ENCODE data around the gene MICU1.
A peak's percentile ranks its signal among the peaks of the same experiment; 100 is the strongest.

The MICU1 gene

DNA sequence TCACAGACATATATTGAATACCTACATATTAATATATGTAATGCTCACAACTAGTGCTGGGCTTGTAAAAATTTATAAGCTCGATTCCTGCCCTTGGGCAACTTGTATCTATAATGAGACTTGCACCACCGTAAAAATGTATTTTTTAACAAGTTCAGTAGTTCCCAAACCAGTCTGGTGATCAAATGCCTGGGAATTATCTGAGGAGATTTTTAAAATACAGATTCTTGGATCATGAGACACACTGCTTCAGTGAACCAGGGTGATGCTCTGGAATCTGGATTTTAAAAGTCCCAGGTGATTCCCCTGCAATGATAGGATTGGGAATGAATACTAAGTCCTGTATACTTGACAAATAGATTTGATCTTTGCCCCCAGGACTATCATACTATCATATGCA is 4.3 kb upstream of the MICU1 start:
- no peak for DNase-seq

DNA sequence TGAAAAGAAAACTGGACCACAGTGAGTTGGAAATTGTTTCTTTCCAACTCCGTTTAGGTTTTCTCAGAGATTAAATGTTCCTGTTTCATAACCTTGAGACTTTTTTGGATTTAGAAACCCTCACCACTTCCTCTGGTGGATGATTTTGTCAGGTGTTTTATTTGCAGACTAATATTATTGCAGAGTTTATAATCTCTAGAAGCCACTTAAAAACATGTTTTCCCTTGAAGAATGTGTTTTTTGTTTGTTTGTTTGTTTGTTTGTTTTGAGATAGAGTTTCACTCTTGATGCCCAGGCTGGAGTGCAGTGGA is 520 bp upstream of the MICU1 start:
- DNase-seq: no peak

DNA sequence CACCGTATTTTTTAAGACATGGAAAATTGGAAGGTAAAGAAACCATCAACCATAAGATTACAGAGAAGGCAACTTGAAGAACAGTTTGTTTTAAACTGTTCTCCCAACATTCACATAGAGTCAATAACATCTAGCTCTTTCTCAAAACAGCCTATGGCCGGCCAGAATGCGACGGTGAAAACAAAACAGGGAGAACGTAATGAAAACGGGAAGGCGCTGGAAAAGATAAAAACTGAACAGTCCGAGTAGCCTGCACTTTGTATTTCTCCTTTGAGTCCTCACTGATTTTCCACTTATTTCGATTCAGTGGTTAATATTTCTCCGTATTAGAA is 637 bp downstream of the MICU1 start:
- DNase-seq: no peak

DNA sequence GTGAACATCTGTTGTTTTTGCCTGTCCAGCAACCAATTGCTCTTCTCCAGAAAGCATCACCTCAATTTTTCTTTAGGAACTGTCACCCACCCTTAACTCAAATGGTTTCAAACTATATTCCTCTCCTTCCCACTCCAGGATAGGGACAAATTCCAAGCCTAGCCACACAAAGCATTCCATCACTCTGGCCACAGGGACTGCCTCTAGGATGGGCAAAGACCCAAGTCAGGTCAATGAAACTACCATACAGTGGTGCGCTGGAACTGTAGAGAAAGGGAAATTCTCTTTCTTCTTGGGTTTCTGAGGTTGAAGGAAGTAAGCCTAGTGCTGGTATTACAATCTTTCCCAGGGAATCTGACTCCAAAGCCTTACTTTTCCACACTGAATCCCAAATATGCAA is 3.6 kb downstream of the MICU1 start:
- no peak for DNase-seq

DNA sequence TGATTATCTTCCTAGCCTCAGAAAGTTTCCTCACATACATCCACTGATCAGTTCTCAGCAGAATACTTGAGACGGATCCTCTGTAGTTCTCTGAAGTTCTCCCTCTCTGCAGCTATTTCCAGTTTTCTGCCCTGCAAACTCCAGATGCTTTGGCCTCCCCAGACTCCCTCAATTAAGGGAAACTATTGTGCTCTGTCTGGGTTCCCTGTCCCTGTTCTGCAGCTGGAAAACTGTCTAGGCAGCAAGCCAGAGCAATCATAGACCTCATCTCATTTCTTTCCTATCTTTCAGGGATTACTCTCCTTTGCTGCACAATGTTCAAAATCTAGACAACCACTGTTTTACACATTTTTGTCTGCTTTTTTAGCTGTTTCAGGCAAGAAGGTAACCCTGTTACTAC is 9.2 kb downstream of the MICU1 start:
- no peak for DNase-seq

DNA sequence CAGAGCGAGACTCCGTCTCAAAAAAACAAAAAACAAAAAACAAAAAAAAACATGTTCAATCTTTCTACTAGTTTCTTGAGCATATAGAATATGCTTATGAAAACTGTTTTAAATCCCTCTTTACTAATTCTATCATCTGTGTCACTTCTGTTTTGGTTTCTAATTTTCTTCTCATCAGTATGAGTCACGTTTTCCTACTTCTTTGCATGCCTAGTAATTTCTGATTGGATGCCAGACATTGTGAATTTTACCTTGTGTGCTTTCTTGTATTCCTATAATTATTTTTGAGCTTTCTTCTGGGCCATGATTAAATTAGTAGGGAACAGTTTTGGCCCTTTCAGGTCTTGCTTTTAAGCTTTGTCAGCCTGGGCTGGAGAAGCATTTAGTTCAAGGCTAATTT is 9.9 kb downstream of the MICU1 start:
- no peak for DNase-seq

DNA sequence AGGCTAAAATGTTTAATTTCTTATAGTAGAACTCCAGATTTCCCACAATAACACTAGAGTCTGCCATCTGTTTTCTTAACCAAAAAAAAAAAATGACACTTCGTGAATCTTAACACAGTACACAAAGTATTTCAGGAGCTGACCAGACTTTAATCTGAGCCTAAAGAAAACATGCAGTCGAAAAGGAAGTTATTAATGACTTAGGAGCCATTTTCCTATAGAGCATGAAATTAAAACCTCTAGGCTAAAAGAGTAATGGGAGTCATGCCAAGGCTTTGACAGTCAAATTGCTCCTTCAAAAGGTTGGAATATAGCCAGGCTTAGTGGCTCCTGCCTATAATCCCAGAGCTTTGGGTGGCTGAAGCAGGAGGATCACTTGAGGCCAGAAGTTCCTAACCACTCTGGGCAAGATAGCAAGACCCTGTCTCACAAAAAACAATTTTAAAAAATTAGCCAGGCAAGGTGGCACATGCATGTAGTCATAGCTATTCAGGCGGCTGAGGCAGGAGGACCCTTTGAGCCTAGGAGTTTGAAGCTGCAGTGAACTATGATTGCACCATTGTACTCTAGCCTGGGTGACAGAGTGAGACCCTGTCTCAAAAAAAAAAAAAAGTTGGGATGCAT is 13.6 kb downstream of the MICU1 start:
- DNase-seq: no peak

DNA sequence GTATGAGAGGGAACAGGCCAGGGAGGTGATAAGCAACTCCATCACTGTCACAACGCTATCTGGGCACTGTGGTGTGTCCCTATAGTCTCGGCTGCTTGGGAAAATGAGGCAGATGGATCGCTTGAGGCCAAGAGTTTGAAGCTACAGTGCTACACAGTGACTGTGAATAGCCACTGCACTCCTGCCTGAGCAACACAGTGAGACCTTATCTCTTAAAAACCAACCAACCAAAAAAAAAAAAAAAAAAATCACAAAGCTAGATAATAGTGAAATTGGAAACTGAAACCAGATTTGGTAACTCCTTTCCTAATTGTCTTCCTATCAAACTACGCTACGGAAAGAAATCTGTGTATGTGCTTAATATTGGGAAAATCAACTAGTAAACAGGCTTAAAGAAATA is 14.1 kb downstream of the MICU1 start:
- no peak for DNase-seq

DNA sequence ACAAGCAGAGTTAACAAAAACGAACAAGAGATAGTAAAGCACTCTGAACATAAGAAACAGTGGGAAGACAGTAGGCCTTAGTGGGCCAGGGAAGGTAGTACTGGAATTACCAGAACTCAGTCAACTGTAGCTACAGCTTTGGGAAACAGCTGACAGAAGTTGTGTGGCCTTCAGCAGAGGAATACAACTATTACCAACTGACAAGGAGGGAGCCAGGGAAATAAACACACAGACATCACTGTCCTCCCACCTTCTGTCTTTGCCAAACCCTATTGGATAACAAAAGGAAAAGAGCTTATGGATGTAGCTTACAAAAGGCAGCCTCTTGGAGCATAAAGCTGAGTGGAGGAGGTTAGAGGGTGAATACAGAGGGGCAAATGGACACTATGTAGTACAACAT is 15.4 kb downstream of the MICU1 start:
- DNase-seq: no peak

DNA sequence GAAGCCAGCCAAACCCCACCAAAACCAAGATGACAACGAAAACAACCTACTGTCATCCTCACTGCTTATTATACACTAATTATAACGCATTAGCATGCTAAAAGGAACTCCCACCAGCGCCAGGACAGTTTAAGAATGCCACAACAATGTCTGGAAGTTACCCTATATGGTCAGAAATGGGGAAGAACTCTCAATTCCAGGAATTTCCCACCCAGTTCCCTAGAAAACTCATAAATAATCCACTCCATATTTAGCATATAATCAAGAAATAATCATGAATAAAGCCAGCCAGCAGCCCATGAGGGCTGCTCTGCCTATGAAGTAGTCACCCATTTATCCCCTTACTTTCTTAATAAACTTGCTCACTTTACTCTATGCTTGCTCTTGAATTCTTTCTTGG is 20.8 kb downstream of the MICU1 start:
- DNase-seq: no peak

DNA sequence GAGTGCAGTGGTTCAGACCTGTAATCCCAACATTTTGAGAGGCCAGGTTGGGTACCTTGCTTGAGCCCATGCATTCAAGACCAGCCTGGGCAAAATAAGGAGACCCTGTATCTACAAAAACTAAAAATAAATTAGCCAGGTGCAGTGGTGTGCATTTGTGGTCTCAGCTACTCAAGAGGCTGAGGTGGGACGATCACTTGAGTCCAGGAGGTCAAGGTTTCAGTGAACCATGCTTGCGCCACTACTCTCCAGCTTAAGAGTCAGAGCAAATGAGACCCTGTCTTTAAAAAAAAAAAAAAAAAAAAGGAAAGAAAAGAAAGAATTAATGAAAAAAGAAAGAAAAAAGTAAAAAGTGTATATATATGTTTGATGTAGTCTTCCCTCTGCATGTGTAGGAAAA is 24.7 kb downstream of the MICU1 start:
- DNase-seq: no peak

DNA sequence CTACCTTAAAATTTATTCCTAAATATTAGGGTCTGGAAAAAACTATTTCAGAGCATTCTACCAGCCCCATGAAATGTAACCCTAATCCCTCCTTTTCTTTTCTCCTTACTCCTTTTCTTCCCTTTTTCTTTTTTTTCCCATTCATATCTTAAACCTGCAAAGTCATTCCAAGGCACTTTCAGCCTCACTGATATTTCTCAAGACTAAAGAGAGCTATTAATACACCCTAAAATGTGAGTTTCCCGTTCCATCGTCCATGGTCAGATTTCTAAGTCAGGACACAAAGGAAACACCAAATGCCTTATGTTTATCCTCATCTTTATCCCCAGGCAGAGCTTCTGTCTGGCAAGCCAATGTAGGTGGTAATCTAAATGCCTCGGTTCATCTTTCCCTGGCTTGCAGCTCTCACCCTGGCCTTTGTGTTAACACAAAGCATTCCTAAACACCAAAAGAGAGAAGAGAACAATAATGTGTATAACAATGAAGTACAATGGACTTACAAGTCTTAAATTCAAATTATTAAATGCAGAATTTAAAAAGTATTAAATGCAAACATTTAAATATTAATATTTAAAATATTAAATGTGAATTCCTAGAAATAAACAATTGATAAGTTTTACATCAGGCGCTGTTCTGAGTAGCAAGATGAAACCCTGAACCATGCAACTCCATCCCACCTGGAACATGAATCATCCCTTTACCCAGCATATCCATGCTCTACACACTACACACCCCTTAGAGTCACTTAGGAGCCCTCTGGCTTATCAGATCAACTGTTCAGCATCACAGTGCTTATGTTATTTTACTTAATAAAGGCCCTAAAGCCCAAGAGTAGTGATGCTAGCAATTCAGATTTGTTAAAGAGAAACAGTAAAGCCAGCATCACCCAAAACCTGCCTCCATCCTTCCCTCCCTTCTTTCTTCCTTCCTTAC is 26.8 kb downstream of the MICU1 start:
- DNase-seq: no peak

DNA sequence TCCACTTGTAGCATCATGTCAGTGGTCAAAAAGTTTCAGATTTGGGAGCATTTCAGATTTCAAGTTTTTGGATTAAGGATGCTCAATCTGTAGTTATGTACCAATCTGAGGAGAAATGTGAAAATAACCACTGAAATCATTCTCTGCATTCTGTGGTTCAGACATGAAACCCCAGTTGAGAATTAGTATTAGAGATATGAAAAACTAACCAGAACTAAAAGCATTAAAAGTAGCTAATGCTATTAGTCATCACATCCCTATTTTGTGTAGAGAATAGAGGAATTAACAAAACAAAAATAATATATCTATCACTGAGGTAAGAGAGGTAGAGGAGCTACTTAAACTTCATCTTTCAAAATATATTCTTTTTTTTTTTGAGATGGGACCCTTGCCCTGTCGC is 28.0 kb downstream of the MICU1 start:
- DNase-seq: no peak

DNA sequence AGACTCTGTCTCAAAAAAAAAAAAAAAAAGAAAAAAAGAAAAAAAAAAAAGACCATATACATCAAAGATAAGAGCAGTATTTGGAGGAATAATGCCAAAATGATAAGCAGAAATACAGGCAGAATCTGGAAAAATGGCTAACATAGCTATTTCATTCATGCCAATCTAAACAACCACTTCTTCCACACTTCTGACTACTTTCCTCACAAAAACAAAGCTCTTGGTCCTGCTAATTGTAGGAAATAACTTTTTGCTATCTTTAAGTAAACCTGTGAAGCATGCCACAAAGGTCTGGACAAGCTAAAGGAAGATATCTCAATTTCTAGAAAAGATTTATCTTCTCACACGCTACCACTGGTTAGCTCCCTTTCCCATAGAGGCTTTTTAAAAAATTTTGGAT is 30.4 kb downstream of the MICU1 start:
- no peak for DNase-seq

DNA sequence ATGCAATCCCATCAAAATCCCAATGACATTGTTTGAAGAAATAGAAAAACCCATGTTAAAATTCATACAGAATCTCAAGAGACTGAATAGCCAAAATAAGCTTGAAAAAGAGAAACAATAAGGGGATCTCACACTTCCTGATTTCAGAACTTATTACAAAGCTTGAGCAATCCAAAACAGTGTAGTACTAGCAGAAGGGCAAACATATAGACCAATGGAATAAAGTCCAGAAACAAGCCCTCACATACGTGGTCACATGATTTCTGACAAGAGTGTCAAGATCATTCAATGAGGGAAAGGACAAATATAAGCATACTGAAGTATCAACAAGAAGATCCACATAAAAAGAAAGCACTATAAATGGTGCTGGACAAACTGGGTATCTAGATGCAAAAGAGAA is 31.9 kb downstream of the MICU1 start:
- DNase-seq: no peak

DNA sequence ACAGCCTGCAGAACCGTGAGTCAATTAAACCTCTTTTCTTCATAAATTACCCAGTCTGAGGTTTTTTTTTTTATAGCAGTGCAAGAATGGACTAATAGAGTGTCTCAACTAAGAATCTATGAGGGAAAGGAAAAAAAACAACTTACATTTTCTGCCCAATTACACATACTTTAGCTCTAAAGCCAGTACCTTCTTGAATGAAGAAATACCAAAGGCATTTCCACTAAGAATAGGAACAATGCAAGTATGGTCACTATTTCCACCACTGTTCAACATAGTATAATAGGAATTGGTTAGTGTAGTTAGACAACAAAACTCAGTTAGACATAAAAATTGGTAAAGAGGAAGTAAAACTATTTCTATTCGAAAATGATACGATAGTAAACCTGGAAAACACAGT is 37.6 kb downstream of the MICU1 start:
- no peak for DNase-seq

DNA sequence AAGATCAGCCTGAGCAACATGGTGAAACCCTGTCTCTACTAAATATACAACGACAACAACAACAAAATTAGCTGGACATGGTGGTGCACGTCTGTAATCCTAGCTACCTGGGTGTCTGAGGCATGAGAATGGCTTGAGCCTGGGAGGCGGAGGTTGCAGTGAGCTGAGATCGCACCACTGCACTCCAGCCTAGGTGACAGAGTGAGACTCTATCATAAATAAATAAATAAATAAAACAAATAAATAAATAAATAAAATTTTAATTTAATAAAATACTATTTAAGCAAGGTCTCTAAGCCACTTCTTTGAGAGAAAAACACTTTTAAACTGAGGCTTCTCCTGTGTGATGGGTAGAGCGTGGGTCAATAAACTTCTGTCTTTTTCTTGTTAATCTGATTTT is 38.3 kb downstream of the MICU1 start:
- no peak for DNase-seq

DNA sequence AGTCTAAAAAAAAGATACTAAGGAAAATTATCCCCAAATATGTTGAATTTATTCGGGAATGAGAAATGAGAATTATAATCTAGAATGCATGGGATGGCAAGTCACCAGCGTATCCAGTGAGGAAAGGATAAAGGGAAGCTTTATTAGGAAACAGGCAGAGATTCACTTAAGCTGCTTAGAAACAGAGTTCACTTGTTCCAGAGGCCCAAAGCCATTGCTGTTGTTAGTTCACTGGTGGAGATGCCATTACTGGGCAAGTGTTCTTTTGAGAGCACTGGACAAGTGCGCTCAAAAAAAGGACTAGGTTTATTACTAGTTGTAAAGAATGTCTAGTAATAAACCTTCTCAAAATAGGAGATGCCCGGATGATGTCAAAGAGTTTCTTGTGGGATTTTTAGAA is 51.2 kb downstream of the MICU1 start:
- no peak for DNase-seq

DNA sequence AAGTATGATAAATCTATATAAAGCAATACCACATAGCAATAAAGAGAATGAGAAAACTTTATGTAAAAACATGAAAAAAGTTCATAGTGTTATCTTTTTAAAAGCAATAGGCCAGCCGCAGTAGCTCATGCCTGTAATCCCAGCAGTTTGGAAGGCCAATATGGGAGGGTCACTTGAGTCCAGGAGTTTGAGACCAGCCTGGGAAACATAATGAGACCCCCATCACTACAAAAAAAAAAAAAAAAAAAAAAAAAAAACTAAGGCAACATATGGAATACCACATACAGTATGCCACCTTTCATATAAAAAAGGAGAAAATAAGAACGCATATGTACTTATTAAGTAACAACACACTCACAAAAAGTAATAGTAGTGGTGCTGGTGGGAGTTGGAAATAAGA is 52.8 kb downstream of the MICU1 start:
- no peak for DNase-seq

DNA sequence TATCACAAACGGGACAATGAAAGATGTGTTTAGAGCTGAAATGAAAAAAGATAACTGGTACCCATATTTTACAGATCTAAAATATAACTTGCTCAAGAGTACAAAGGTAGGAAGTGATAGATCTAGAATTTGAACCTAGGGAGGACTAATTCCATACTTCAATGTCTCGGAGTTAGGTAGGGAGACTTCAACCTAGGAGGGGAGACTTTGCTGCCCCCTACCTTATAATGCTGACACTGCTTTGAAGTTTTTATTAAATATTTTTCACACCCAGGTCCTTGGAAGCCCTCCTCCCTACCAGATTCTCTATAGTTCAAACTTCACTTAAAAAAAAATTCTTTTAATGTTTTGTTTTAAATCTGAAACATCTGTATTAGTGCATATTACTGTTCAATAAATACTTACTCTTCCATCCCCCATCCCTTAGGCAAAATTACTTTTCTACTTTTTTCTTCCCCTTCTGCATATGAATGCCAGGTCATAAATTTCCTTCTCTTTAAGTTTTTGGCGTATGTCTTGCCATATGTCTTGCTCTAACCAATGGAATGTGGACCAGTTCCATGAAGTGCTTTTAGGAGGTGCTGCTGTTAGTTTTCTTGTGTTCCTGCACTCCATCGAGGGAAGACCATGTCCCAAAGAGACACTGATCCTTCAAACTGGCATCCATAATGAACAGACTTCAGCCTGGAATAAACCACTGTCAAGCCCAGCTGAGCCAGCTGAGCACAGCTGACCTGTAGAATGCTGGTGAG is 57.8 kb downstream of the MICU1 start:
- DNase-seq: no peak

DNA sequence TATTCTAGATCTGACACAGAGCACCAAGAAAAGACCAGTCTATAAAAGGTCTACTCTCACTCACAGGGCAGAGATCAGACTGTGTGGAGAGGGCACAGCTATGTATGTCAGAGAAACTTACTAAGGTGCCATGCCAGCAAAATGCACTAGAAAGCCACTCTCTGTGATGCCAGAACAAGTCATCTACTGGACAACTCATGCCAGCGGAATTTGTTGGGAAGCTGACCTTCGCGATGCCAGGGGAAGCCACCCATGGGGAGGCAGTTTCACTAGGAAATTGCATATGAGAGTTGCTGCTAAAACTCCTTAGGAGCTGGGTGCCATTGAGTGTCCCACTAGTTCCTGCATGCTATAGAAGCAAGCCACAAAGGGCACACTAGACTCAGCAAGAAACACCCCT is 58.5 kb downstream of the MICU1 start:
- no peak for DNase-seq

DNA sequence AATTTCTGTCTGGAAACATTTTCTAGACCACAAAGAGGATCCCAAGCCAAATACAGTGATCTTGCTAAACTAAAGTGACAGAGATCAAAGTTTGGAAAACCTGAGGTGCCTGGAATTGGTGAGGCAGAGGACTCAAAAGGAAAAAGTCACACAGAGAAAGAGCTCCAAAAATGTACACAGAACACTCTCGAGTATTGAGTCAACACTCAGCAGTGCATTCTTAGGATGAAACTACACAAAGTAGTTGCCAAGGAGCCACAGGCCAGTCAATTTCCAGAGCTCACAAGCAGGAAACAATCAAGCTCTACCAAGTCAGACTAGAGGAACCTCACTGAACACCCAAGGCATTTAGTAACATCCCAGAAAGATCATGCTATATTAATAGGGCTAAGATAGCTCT is 61.3 kb downstream of the MICU1 start:
- no peak for DNase-seq

DNA sequence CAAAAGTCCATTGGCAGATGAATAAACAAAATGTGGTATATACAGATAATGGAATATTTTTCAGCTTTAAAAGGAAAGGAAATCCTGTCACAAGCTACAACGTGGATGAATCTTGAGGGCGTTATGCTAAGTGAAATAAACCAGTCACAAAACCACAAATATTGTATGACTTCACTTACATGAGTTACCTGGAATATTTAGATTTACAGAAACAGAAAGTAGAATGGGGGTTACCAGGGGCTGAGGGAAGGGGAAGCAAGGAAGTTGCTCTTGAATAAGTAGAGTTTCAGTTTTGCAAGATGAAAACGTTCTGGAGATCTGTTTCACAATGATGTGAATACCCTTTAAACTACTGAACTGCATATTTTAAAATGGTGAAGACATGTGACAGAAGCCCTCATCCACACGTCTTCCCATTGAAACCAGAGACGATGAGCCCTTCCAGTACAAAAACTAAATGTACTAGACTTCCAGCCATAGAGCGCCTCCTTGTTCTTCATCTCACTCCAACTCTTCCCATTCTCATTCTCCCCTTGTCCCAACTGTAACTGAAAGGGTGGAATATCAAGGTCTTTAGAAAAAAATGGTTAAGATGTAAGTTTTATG is 62.4 kb downstream of the MICU1 start:
- DNase-seq: peak; percentile 36

DNA sequence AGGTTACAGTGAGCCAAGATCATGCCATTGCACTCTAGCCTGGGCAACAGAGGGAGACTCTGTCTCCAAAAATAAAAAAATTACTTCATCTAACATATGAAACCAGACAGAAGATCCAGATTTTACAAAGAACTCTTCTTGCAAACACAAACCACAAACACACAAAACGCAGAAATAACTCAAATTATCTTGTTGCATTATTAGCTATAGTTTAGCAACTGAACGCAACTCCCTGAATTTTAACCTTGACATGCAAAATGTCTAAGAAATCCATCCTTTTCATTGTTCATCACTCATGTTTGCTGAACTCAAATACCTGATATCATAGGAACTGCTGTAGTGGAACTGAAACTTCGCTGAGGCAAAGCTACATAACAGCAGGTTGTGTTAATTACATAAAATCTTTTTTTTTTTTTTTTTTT is 64.1 kb downstream of the MICU1 start:
- DNase-seq: no peak
